Fibroblast of skin of right biceps (primary cell): ENCODE results near the gene RELA.
"Not testable (repeated sequence)": the region's sequence is repeated elsewhere in the genome, so short reads cannot be mapped to it uniquely, and the experiment has no call there.

Source experiments
- DNase-seq: peaks from one replicate; pipeline ENCODE4 v3.0.0-alpha.2; 2013

The RELA gene

DNA sequence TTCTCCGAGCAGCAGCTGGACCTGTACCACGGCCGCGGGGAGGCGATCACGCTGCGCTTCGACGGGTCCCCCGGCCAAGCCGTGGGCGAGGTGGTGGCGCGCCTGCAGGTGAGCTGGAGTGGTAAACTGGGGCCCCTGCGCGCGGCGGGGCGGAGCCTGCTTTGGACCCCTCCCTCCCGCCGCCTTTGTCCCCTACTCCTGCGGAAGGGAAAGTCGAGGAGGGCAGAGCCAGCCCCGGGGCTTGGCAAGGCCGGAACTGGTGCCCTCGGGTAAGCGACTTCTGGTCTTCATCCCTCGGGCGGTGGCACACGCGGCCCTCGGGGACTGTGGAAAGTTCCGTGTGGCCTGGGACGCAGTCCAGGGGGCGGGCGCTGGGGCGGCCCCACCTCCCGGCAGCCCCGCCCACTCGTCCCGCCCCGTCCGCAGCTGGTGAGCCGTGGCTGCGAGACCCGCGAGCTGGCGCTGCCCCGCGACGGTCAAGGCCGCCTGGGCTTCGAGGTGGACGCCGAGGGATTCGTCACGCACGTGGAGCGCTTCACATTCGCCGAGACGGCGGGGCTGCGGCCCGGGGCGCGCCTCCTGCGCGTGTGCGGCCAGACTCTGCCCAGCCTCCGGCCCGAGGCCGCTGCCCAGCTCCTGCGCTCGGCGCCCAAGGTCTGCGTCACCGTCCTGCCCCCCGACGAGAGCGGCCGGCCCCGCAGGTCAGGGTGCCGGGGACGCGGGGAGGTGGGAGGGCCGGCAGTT is 15.6 kb downstream of the RELA start:
- peak; percentile 13 for DNase-seq

GRCh38 chr11:65646288-65646957 is 16.3 kb downstream of the RELA start:
- no peak for DNase-seq

DNA sequence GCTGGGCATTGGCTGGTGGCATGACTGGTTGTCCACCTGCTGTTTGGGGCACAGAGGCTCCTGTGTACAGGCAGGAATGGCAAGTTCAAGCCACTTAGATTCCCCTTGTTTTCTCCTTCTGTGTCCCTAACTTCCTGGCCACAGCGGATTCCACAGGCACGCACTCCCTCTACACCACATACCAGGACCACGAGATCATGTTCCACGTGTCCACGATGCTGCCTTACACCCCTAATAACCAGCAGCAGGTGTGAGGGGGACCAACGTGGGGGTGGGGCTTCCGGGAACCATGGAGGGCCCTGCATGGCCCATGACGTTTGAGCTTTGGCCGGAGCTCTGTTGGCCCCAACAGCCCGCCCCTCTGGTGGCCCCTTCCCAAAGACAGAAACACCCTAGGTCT is 17.0 kb downstream of the RELA start:
- DNase-seq: peak; percentile 44

DNA sequence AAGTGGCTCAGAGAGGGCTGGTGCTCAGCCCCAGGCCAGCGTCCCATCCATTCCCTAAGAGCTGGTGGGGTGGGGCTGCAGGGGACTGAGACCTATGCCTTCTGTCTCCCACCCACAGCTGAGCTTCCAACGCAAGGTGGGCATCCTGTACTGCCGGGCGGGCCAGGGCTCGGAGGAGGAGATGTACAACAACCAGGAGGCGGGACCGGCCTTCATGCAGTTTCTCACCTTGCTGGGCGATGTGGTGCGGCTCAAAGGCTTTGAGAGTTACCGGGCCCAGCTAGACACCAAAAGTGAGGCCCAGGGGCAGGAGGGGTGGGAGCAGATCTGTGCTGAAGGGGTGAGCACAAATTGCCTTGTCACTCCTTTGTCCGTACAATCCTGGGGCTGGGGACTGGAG is 17.9 kb downstream of the RELA start:
- no peak for DNase-seq

- peak; percentile 17 for DNase-seq
Observed at GRCh38 chr11:65643971-65644370, 18.7 kb downstream of the RELA start.

GRCh38 chr11:65642014-65642671 is 20.6 kb downstream of the RELA start:
- DNase-seq: no peak

DNA sequence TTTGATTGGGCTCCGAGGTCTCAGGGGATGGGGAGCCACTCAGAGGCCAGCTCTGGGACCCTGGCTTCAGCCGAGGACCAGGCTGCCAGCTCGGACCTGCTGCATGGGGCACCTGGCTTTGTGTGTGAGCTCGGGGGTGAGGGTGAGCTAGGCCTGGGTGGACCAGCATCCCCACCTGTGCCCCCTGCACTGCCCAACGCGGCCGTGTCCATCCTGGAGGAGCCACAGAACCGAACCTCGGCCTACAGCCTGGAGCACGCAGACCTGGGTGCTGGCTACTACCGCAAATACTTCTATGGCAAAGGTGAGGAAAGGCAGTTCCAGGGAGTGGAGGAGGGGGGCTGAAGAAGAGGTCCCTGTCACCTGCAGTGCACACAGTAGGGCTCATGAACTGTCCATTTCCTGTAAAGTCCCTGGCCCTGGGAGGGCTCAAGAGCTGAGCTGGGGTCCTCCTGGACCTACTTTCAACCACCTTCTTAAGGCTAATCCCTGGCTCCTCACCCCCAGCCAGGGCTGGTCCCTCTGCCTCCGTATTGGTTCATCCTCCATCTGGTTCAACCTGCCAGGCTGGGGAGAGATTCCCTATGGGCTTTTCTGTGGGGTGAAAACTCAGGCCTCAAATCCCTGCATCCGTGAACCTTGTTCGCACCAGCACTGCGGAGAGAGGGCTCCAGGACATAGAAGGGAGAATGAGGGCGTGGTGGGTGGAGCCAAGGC is 21.3 kb downstream of the RELA start:
- DNase-seq: no peak

GRCh38 chr11:65640483-65641296 is 22.0 kb downstream of the RELA start:
- no peak for DNase-seq

DNA sequence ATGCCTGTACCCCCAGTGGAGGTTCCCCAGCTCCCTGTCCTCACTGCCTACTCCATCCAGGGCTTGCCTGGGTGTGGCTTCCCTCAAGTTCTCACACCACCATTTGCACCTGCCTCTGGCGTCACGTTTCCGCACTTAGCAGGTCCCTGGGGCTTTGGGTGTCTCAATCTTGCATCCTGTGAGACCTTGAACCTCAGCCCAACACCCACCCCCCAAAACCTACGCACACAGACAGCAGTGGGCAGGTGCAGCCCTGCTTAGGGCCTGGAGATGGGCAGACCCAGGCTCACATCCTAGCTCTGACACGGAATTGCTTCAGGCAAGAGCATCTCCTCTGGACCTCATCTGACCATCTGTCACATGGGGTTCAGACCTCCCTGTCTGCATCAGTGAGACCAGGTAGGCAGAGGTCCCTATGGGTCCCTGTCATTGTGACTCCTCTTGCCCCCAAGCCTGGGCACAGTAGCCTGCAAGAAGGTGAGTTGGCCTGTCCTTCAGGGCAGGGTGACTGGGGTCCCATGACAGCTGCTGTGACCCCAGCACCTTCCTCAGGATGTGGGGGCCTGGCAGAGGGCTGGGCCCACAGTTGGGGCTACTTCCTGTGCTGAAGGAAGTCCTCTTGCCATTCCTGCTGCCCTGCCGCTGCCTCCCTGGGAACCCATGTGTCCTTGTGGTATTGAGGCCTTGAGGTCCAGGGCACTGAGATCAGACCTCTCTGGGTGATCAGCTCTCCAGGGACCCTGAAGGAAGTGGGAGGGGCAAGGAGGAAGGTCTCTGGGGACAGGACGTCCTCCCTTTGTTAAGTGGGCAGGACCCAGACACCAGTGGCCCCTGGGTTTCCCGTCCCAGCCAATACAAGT is 22.9 kb downstream of the RELA start:
- no peak for DNase-seq

DNA sequence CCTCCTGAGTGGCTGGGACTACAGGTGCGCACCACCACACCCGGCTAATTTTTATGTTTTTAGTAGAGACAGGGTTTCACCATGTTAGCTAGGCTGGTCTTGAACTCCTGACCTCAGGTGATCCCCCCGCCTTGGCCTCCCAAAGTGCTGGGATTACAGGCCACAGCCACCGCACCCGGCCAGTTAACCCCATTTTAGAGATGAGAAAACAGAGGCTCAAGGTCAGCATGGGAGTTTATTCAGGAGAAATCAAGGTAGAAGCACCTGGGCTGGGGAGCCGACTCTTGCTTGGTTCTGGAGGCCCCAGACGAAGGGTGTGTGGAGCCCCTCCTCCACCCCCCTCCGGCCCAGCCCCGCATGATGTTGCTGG is 23.5 kb downstream of the RELA start:
- DNase-seq: not testable (repeated sequence)

DNA sequence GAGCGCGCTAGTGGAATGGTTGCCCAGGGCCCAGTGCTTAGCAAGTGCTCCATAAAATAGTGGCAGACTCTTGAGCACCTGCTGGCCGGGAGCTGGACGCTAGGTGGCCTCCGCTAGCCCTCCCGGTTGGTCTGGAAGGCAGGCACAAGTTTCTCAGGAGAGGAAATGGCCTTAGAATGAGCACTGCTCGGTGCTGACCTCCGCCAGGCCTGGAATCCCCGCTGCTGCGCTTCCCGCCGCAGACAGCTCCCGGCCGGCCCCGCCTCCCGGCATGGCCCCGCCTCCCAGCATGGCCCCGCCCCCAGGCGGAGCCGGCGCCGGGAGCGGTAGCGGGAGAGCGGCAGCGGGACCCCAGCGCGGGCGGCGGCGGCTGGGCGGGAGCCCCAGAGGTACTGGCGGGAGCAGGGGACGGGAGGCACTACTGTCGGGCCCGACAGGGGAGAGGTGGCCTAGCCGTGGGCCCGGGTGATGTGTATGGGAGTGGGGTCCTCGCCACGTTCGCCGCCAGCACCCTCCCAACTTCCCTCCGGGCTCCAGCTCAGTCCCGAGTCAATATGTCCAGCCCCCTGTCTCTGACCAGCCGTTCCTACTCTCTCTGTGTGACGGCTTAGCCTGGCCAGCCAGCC is 24.8 kb downstream of the RELA start, which contains the start of gene SIPA1:
Gene SIPA1 (plus strand): TSS at position 308 of the 626 bp plus-strand sequence. CDS start 2,821 bp downstream, outside the sequence.
- DNase-seq: peak; percentile 76

DNA sequence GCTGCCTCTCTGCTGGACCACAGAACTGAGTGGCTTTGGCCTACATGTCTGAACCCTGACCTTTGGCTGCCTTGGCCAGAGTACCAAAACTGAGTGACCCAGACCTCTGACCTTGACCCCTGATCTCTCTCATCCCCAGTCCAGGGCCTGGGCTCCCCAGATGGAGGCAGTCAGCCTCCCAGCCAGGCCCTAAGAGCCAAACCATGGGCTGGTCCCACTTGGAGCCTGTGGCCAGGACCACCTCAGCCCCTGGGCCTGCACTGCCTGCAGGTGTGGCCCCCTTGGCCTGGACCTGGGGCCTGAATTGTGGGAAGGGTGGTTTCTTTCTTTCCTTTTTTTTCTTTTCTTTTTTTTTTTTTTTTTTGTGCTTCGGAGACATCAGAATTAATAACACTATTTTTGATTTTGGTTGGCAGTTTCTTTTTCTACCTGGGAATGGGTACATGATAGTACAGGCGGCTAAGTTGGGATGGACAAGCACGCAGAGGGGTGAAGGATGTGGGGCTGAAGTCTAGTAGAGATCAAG is 25.6 kb downstream of the RELA start:
- no peak for DNase-seq

- no peak for DNase-seq
Observed at GRCh38 chr11:65636108-65637031, 26.3 kb downstream of the RELA start.

DNA sequence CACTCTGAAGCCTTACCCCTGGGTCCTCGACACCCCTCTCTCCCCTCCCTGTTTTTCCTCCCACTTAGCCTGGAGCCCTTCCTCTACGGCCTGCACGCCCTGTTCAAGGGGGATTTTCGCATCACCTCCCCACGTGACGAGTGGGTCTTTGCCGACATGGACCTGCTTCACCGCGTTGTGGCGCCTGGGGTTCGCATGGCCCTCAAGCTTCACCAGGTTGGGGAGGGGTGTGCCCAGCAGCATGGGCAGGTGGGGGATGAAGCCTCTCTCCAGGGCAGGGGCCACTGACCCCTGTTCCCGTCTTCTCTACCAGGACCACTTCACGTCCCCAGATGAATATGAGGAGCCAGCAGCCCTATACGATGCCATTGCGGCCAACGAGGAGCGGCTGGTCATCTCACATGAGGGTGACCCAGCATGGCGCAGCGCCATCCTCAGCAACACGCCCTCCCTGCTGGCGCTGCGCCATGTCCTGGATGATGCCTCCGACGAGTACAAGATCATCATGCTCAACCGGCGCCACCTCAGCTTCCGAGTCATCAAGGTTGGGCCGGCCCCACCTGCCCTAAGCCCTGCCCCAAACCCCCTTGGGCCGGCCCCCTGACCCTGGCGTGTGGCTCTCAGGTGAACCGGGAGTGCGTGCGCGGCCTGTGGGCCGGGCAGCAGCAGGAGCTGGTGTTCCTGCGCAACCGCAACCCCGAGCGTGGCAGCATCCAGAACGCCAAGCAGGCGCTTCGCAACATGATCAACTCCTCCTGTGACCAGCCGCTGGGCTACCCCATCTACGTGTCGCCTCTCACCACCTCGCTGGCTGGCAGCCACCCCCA is 27.6 kb downstream of the RELA start:
- no peak for DNase-seq

DNA sequence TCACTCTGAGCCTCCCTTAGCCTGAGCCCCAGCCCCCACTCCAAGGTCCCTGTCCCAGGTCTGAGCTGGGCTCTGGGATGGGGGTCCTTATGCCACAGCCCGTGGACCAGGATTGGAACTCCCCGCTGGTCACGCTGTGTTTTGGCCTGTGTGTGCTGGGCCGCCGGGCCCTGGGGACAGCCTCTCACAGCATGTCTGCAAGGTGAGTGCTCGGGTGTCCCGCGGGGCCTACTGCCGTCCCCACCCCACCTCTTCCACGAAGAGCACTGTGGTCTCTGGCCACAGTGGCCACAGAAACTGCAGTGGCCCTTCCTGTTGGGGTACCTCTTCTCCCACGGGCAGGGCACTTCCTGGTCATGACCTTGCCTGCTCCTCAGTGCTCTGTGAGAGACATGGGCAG is 28.3 kb downstream of the RELA start:
- no peak for DNase-seq

DNA sequence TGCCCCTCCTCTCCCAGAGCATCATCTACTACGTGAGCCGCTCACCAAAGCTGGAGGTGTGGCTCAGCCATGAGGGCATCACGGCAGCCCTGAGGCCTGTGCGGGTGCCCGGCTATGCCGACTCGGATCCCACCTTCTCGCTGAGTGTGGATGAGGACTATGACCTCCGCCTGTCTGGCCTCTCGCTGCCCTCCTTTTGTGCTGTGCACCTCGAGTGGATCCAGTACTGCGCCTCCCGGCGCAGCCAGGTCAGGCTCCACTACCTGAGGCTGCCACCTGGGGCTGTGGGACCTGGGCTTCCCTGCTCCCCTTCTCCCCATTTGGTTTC is 28.6 kb downstream of the RELA start:
- no peak for DNase-seq

DNA sequence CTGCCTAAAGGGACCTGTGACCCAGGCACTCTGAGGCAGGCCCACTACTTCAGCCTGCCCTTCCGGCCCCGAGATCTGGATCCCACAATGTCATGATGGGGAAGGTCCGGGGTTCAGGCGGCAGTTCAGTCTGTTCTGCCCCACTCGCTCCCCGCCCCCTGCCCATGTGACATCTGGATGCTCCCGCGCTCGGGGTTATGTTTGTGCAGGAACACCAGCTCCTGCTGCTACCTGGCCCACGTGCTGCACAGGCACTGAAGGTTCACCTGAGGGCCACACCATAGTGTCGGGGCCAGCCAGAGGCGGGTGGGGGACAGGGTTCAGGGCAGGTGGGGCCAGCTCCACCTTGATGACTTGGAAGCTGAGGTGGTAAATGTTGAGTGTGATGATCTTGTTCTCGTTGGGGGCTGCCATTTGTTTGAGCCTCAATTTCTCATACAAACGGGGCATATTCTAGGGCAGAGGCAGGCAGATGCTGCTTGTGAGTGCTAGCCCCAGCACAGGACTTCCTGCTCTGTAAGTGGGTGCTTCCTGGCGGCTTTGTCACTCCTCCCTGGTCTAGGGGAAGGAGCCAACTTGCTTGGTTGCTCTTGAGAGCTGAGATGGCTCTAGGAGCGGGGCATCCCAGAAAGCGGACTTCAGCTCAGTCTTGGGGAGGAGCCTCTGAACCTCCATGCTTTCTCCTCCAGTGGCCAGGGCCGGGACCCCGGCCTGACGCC is 29.2 kb downstream of the RELA start:
- no peak for DNase-seq

DNA sequence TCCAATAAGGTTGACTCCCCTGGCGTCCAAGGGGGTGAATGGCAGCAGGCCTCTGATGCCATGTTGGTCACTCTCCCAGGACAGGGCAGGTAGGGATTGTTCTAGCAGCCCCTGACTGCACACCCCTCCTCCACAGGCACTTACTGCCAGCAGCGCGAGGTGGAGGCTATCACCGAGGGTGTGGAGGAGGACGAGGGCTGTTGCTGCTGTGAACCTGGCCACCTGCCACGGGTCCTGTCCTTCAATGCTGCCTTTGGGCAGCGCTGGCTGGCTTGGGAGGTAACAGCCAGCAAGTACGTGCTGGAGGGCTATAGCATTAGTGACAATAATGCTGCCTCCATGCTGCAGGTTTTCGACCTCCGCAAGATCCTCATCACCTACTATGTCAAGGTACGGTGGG is 32.5 kb downstream of the RELA start:
- DNase-seq: no peak
